ENCODE data around the gene MRPS11. TPM values are rescaled to one million over a fixed set of nuclear protein-coding genes. Genes with fewer than 3 reads are reported as not detected.
"Not testable (repeated sequence)": the region's sequence is repeated elsewhere in the genome, so short reads cannot be mapped to it uniquely, and the experiment has no call there.

The MRPS11 gene
- total RNA-seq, 1 donor: 17.7 TPM

GRCh38 chr15:88512078-88512477 is 44.6 kb downstream of the MRPS11 start:
- Histone ChIP-seq H3K27me3 (ENCODE audit: insufficient read depth, low read length) (no peaks in the 10 kb centered on the region), H4K20me1 (ENCODE audit: insufficient read depth, low read length) (no peaks in the 10 kb centered on the region), H3K4me1 (ENCODE audit: insufficient read depth, low read length) (peaks cover 7% of the 10 kb centered on the region), H3K4me3 (ENCODE audit: insufficient read depth, low read length) (no peak overlapping the region), H3K9me3 (ENCODE audit: low read depth, low read length) (no peaks in the 10 kb centered on the region), H3K36me3 (ENCODE audit: insufficient read depth, low read length) (peaks cover 3% of the 10 kb centered on the region), H3K79me2 (ENCODE audit: insufficient read depth, low read length) (no peaks in the 10 kb centered on the region), H2AFZ (ENCODE audit: low read length) (no peak overlapping the region), H3K4me2 (ENCODE audit: insufficient read depth, low read length) (no peak overlapping the region), H3K27ac (ENCODE audit: low read depth, low read length) (no peak overlapping the region)
- TF ChIP-seq, protein P1, sequence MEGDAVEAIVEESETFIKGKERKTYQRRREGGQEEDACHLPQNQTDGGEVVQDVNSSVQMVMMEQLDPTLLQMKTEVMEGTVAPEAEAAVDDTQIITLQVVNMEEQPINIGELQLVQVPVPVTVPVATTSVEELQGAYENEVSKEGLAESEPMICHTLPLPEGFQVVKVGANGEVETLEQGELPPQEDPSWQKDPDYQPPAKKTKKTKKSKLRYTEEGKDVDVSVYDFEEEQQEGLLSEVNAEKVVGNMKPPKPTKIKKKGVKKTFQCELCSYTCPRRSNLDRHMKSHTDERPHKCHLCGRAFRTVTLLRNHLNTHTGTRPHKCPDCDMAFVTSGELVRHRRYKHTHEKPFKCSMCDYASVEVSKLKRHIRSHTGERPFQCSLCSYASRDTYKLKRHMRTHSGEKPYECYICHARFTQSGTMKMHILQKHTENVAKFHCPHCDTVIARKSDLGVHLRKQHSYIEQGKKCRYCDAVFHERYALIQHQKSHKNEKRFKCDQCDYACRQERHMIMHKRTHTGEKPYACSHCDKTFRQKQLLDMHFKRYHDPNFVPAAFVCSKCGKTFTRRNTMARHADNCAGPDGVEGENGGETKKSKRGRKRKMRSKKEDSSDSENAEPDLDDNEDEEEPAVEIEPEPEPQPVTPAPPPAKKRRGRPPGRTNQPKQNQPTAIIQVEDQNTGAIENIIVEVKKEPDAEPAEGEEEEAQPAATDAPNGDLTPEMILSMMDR (IDR thresholded peaks at IDR 0.05; ENCODE audit: extremely low read depth, low read depth, low read length): no peak
- DNase-seq (ENCODE audit: insufficient read length, low spot score, missing footprints): no peak

GRCh38 chr15:88512601-88513000 is 45.1 kb downstream of the MRPS11 start:
- Histone ChIP-seq H4K20me1 (ENCODE audit: insufficient read depth, low read length) (no peaks in the 10 kb centered on the region), H2AFZ (ENCODE audit: low read length) (no peak overlapping the region), H3K27me3 (ENCODE audit: insufficient read depth, low read length) (no peaks in the 10 kb centered on the region), H3K4me1 (ENCODE audit: insufficient read depth, low read length) (peaks cover 7% of the 10 kb centered on the region), H3K79me2 (ENCODE audit: insufficient read depth, low read length) (no peaks in the 10 kb centered on the region), H3K9me3 (ENCODE audit: low read depth, low read length) (no peaks in the 10 kb centered on the region), H3K36me3 (ENCODE audit: insufficient read depth, low read length) (peaks cover 3% of the 10 kb centered on the region), H3K27ac (ENCODE audit: low read depth, low read length) (no peak overlapping the region), H3K4me2 (ENCODE audit: insufficient read depth, low read length) (no peak overlapping the region), H3K4me3 (ENCODE audit: insufficient read depth, low read length) (no peak overlapping the region)
- DNase-seq (ENCODE audit: insufficient read length, low spot score, missing footprints): no peak
- TF ChIP-seq, protein P1 (IDR thresholded peaks at IDR 0.05; ENCODE audit: extremely low read depth, low read depth, low read length): no peak

DNA sequence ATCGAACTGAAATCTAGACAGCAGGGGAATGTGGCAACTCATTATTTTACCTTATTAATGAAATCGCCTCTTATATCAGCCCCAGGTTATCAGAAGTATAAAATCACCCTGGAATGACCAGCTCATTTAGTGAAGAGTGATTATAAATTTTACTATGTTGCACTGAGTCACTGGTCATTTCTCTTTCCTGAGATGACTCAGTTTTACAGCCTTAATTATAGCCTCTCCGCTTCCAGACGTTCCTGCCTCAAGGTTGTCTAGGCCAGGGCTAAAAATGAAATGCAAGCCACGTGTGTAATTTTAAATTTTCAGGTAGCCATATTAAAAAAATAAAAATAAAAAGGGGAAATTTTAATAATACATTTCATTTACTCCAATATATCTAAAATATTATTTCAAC is 45.7 kb downstream of the MRPS11 start:
- TF ChIP-seq, protein P1 (IDR thresholded peaks at IDR 0.05; ENCODE audit: extremely low read depth, low read depth, low read length): no peak
- H3K27ac ChIP-seq (ENCODE audit: low read depth, low read length): no peak overlapping the region

GRCh38 chr15:88518903-88519302 is 51.4 kb downstream of the MRPS11 start:
- H3K4me3 ChIP-seq (ENCODE audit: insufficient read depth, low read length): no peak overlapping the region
- H3K27ac ChIP-seq (ENCODE audit: low read depth, low read length): no peak overlapping the region
- no peak overlapping the region for H3K4me2 ChIP-seq (ENCODE audit: insufficient read depth, low read length)
- no peaks in the 10 kb centered on the region for H3K27me3 ChIP-seq (ENCODE audit: insufficient read depth, low read length)
- H3K4me1 ChIP-seq (ENCODE audit: insufficient read depth, low read length): no peaks in the 10 kb centered on the region
- no peaks in the 10 kb centered on the region for H3K9me3 ChIP-seq (ENCODE audit: low read depth, low read length)
- H2AFZ ChIP-seq (ENCODE audit: low read length): no peak overlapping the region
- H4K20me1 ChIP-seq (ENCODE audit: insufficient read depth, low read length): no peaks in the 10 kb centered on the region
- TF ChIP-seq, protein P1 (IDR thresholded peaks at IDR 0.05; ENCODE audit: extremely low read depth, low read depth, low read length): no peak
- H3K36me3 ChIP-seq (ENCODE audit: insufficient read depth, low read length): no peaks in the 10 kb centered on the region
- H3K79me2 ChIP-seq (ENCODE audit: insufficient read depth, low read length): no peaks in the 10 kb centered on the region
- DNase-seq (ENCODE audit: insufficient read length, low spot score, missing footprints): no peak

More for the DNA sequence above, 45.7 kb downstream of the MRPS11 start:
- no peak overlapping the region for H2AFZ ChIP-seq (ENCODE audit: low read length)
- no peaks in the 10 kb centered on the region for H3K27me3 ChIP-seq (ENCODE audit: insufficient read depth, low read length)
- H3K4me3 ChIP-seq (ENCODE audit: insufficient read depth, low read length): no peak overlapping the region
- no peaks in the 10 kb centered on the region for H4K20me1 ChIP-seq (ENCODE audit: insufficient read depth, low read length)
- no peaks in the 10 kb centered on the region for H3K79me2 ChIP-seq (ENCODE audit: insufficient read depth, low read length)
- H3K9me3 ChIP-seq (ENCODE audit: low read depth, low read length): no peaks in the 10 kb centered on the region
- H3K4me1 ChIP-seq (ENCODE audit: insufficient read depth, low read length): peaks cover 7% of the 10 kb centered on the region
- DNase-seq (ENCODE audit: insufficient read length, low spot score, missing footprints): peak; percentile 73
- no peak overlapping the region for H3K4me2 ChIP-seq (ENCODE audit: insufficient read depth, low read length)
- H3K36me3 ChIP-seq (ENCODE audit: insufficient read depth, low read length): peaks cover 3% of the 10 kb centered on the region

DNA sequence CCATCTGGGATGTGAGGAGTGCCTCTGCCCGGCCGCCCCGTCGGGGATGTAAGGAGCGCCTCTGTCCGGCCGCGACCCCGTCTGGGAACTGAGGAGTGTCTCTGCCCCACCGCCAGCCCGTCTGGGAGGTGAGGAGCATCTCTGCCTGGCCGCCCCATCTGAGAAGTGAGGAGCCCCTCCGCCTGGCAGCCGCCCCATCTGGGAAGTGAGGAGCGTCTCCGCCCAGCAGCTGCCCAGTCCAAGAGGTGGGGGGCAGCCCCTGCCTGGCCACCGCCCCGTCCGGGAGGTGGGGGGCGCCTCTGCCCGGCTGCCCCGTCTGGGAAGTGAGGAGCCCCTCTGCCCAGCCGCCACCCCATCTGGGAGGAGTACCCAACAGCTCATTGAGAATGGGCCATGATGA is 56.6 kb downstream of the MRPS11 start:
- not testable (repeated sequence) for H3K4me3 ChIP-seq (ENCODE audit: insufficient read depth, low read length); H3K4me2 ChIP-seq (ENCODE audit: insufficient read depth, low read length); H3K9me3 ChIP-seq (ENCODE audit: low read depth, low read length); H3K27ac ChIP-seq (ENCODE audit: low read depth, low read length); H3K27me3 ChIP-seq (ENCODE audit: insufficient read depth, low read length); H3K79me2 ChIP-seq (ENCODE audit: insufficient read depth, low read length); H3K4me1 ChIP-seq (ENCODE audit: insufficient read depth, low read length); H2AFZ ChIP-seq (ENCODE audit: low read length); DNase-seq (ENCODE audit: insufficient read length, low spot score, missing footprints); H4K20me1 ChIP-seq (ENCODE audit: insufficient read depth, low read length)
- H3K36me3 ChIP-seq (ENCODE audit: insufficient read depth, low read length): peaks cover 11% of the 10 kb centered on the region

Data from osteoblast (primary cell).